Measurements from ENCODE around the gene IAH1.
"Not testable (repeated sequence)": the region's sequence is repeated elsewhere in the genome, so short reads cannot be mapped to it uniquely, and the experiment has no call there.

The IAH1 gene

GRCh38 chr2:9488583-9489547 is 14.5 kb downstream of the IAH1 start:
- peaks cover 6% of the 10 kb centered on the region for H3K4me1 Mint-ChIP-seq
- peaks cover 73% of the 10 kb centered on the region for H3K36me3 Mint-ChIP-seq
- CTCF ChIA-PET = interaction anchor here (1.7 kb wide), 1 partner anchor 283 kb away, joined by 3 read pairs; no protein-coding TSS in a partner anchor
- H3K27me3 Mint-ChIP-seq = no peaks in the 10 kb centered on the region
- no peaks in the 10 kb centered on the region for H3K9me3 Mint-ChIP-seq
- H3K27ac Mint-ChIP-seq = no peak overlapping the region
- H3K4me3 Mint-ChIP-seq = no peak overlapping the region
- no peak for DNase-seq

GRCh38 chr2:9490789-9491188 is 16.4 kb downstream of the IAH1 start:
- Mint-ChIP-seq H3K4me3 (no peak overlapping the region), H3K36me3 (peaks cover 69% of the 10 kb centered on the region), H3K27me3 (no peaks in the 10 kb centered on the region), H3K27ac (no peak overlapping the region), H3K4me1 (peaks cover 6% of the 10 kb centered on the region), H3K9me3 (no peaks in the 10 kb centered on the region)
- DNase-seq = no peak
- CTCF ChIA-PET = no interaction called here

GRCh38 chr2:9492927-9493326 is 18.6 kb downstream of the IAH1 start:
- Mint-ChIP-seq H3K4me3 (no peak overlapping the region), H3K9me3 (no peaks in the 10 kb centered on the region), H3K27me3 (no peaks in the 10 kb centered on the region), H3K27ac (no peak overlapping the region), H3K36me3 (peaks cover 69% of the 10 kb centered on the region), H3K4me1 (peaks cover 10% of the 10 kb centered on the region)
- CTCF ChIA-PET = interaction anchor here (0.8 kb wide), 1 partner anchor 9 kb away, joined by 3 read pairs; no protein-coding TSS in a partner anchor
- no peak for DNase-seq

GRCh38 chr2:9493478-9493877 is 19.1 kb downstream of the IAH1 start:
- peaks cover 10% of the 10 kb centered on the region for H3K4me1 Mint-ChIP-seq
- no peak overlapping the region for H3K4me3 Mint-ChIP-seq
- DNase-seq = no peak
- peaks cover 70% of the 10 kb centered on the region for H3K36me3 Mint-ChIP-seq
- CTCF ChIA-PET = interaction anchor here (0.8 kb wide), 1 partner anchor 10 kb away, joined by 3 read pairs; no protein-coding TSS in a partner anchor
- no peaks in the 10 kb centered on the region for H3K27me3 Mint-ChIP-seq
- H3K9me3 Mint-ChIP-seq = no peaks in the 10 kb centered on the region
- no peak overlapping the region for H3K27ac Mint-ChIP-seq

GRCh38 chr2:9494081-9494480 is 19.7 kb downstream of the IAH1 start:
- peaks cover 10% of the 10 kb centered on the region for H3K4me1 Mint-ChIP-seq
- CTCF ChIA-PET = no interaction called here
- DNase-seq = no peak
- H3K9me3 Mint-ChIP-seq = no peaks in the 10 kb centered on the region
- H3K36me3 Mint-ChIP-seq = peaks cover 64% of the 10 kb centered on the region
- no peak overlapping the region for H3K27ac Mint-ChIP-seq
- H3K27me3 Mint-ChIP-seq = no peaks in the 10 kb centered on the region
- H3K4me3 Mint-ChIP-seq = no peak overlapping the region

GRCh38 chr2:9497017-9497416 is 22.7 kb downstream of the IAH1 start:
- DNase-seq = no peak
- H3K36me3 Mint-ChIP-seq = peaks cover 59% of the 10 kb centered on the region
- H3K4me3 Mint-ChIP-seq = no peak overlapping the region
- peaks cover 4% of the 10 kb centered on the region for H3K4me1 Mint-ChIP-seq
- no peaks in the 10 kb centered on the region for H3K27me3 Mint-ChIP-seq
- H3K27ac Mint-ChIP-seq = peak overlapping the region; percentile 30
- H3K9me3 Mint-ChIP-seq = no peaks in the 10 kb centered on the region
- CTCF ChIA-PET = no interaction called here

- DNase-seq = no peak
- Mint-ChIP-seq H3K4me1 (peaks cover 4% of the 10 kb centered on the region), H3K4me3 (no peak overlapping the region), H3K36me3 (peaks cover 58% of the 10 kb centered on the region), H3K27me3 (no peaks in the 10 kb centered on the region), H3K27ac (no peak overlapping the region), H3K9me3 (no peaks in the 10 kb centered on the region)
- CTCF ChIA-PET = no interaction called here
Observed at GRCh38 chr2:9498210-9498609, 23.9 kb downstream of the IAH1 start.

- CTCF ChIA-PET = no interaction called here
- Mint-ChIP-seq H3K4me1 (no peaks in the 10 kb centered on the region), H3K27ac (no peak overlapping the region), H3K9me3 (no peaks in the 10 kb centered on the region), H3K36me3 (peaks cover 48% of the 10 kb centered on the region), H3K27me3 (no peaks in the 10 kb centered on the region), H3K4me3 (no peak overlapping the region)
- DNase-seq = no peak
Observed at GRCh38 chr2:9508931-9509330, 34.6 kb downstream of the IAH1 start.

GRCh38 chr2:9513946-9514345 is 39.6 kb downstream of the IAH1 start:
- peaks cover 37% of the 10 kb centered on the region for H3K36me3 Mint-ChIP-seq
- H3K27ac Mint-ChIP-seq, CTCF ChIA-PET, H3K4me1 Mint-ChIP-seq, H3K27me3 Mint-ChIP-seq, DNase-seq, H3K9me3 Mint-ChIP-seq, H3K4me3 Mint-ChIP-seq: not testable (repeated sequence)

- Mint-ChIP-seq H3K9me3 (no peaks in the 10 kb centered on the region), H3K27me3 (no peaks in the 10 kb centered on the region), H3K4me3 (no peak overlapping the region), H3K36me3 (peaks cover 48% of the 10 kb centered on the region), H3K27ac (no peak overlapping the region), H3K4me1 (no peaks in the 10 kb centered on the region)
- no peak for DNase-seq
- CTCF ChIA-PET = interaction anchor here (1.2 kb wide), 1 partner anchor 23 kb away, joined by 3 read pairs; no protein-coding TSS in a partner anchor
Observed at GRCh38 chr2:9517118-9517782, 42.9 kb downstream of the IAH1 start.

GRCh38 chr2:9518163-9518562 is 43.8 kb downstream of the IAH1 start:
- DNase-seq = no peak
- Mint-ChIP-seq H3K4me1 (no peaks in the 10 kb centered on the region), H3K27me3 (no peaks in the 10 kb centered on the region), H3K9me3 (no peaks in the 10 kb centered on the region), H3K27ac (no peak overlapping the region), H3K36me3 (peaks cover 42% of the 10 kb centered on the region), H3K4me3 (no peak overlapping the region)
- CTCF ChIA-PET = interaction anchor here (1.2 to 1.5 kb wide), 2 partner anchors 22 to 37 kb away, joined by 3 to 4 read pairs; partner anchors contain the start of gene ADAM17

GRCh38 chr2:9518780-9519179 is 44.4 kb downstream of the IAH1 start:
- H3K36me3 Mint-ChIP-seq = peaks cover 41% of the 10 kb centered on the region
- no peaks in the 10 kb centered on the region for H3K27me3 Mint-ChIP-seq
- no peak overlapping the region for H3K27ac Mint-ChIP-seq
- no peaks in the 10 kb centered on the region for H3K4me1 Mint-ChIP-seq
- CTCF ChIA-PET = interaction anchor here (1.5 kb wide), 1 partner anchor 37 kb away, joined by 4 read pairs; the partner anchor contains the start of gene ADAM17
- DNase-seq = no peak
- no peaks in the 10 kb centered on the region for H3K9me3 Mint-ChIP-seq
- H3K4me3 Mint-ChIP-seq = no peak overlapping the region

GRCh38 chr2:9519250-9519649 is 44.9 kb downstream of the IAH1 start:
- DNase-seq = no peak
- H3K27ac Mint-ChIP-seq = no peak overlapping the region
- CTCF ChIA-PET = interaction anchor here (1.5 kb wide), 1 partner anchor 36 kb away, joined by 4 read pairs; the partner anchor contains the start of gene ADAM17
- no peaks in the 10 kb centered on the region for H3K27me3 Mint-ChIP-seq
- no peaks in the 10 kb centered on the region for H3K9me3 Mint-ChIP-seq
- H3K36me3 Mint-ChIP-seq = peaks cover 41% of the 10 kb centered on the region
- no peaks in the 10 kb centered on the region for H3K4me1 Mint-ChIP-seq
- H3K4me3 Mint-ChIP-seq = no peak overlapping the region

- Mint-ChIP-seq H3K9me3 (no peaks in the 10 kb centered on the region), H3K27ac (no peak overlapping the region), H3K27me3 (no peaks in the 10 kb centered on the region), H3K4me1 (no peaks in the 10 kb centered on the region), H3K4me3 (no peak overlapping the region), H3K36me3 (peaks cover 56% of the 10 kb centered on the region)
- no peak for DNase-seq
- CTCF ChIA-PET = no interaction called here
Observed at GRCh38 chr2:9524291-9524690, 49.9 kb downstream of the IAH1 start.

Data from activated naive CD4-positive, alpha-beta T cell treated with anti-CD3 and anti-CD28 coated beads, Interleukin-2, amount 10 ng/mL, durations not matched to agents 7 days and 5 days (primary cell).